GM18502 (cell line): ENCODE results near the gene PHF2.

Source experiments
- ATAC-seq: cut with Tn5 transposase; IDR thresholded peaks from one replicate; pipeline ENCODE4 v1.9.1; 2021; ENCODE audit warnings: mild to moderate bottlenecking; ENCODE audit not compliant: unreplicated experiment, poor library complexity

PHF2 gene

GRCh38 chr9:93585695-93586094 lies 9.3 kb downstream of the PHF2 start:
- ATAC-seq: no peak

DNA sequence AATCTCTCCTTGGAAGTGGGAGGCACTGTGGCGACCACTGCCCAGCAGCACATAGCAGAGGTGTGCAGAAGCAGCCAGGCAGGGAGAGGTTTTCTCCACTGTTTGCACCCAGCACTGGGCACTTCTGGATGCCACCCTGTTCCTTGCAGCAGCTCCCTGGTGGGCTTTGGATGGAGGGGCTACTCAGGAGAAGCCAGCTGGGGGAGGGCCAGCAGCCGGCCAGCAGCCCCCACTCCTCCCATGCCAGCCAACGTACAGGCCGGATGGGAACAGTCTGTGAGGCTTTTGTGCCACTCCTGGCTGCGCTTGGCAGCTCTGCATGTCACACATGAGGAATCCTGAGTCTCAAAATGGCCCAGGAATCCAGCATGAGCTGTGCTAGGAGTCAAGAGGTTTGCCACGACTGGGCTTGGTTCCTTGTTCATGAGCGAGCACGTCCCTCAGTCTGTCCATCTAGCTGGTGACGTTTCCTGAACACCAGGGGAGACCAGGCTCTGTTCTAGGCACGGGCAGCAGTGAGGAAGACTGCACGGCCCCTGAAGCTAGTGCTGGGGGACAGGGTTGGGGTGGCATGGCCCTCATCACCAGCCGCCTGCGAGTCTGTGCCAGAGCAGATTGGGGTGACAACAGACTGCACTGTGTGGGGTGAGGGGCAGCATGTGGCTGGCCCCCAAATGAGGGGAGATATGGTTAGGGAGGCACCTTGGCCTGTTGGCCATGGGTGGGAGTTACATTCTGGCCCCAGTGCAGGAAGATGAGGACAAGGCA lies 10.1 kb downstream of the PHF2 start:
- ATAC-seq: no peak

GRCh38 chr9:93587284-93587650 lies 10.9 kb downstream of the PHF2 start:
- no peak for ATAC-seq

DNA sequence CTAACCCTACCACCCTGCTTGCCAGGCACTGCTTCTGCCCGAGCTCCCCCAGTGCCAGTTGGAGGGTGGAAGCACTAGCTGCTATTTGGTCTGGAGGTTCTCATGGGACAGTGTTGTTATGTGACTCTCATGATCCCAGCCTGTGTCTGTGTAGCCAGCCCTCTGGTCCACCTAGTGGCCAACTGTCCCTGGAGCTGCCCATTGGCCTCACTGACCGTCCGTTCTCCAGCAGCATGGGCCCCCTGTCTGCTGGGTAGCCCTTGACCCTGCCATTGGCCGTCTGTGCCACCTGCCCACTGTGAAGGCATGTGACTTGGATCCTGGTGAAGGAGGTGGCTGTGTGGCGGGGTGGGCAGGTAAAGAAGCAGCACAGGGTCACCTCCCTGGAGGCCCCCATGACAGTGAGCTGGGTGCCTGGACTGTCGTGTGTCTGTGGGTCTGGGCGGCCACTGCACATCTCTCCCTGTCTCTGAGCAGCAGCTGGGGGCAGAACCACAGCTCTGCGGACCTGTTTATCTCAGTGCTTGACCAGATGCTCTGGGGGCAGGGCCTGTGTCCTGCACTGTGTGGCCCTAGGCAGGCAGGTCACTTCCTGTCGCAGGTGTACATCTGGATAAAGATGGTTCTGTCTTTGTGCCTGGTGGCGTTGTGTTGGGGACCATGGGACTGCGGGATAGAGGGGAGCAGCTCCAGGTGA lies 11.4 kb downstream of the PHF2 start:
- ATAC-seq: no peak

- ATAC-seq: no peak
Measured at GRCh38 chr9:93588641-93589609, 12.5 kb downstream of the PHF2 start.

DNA sequence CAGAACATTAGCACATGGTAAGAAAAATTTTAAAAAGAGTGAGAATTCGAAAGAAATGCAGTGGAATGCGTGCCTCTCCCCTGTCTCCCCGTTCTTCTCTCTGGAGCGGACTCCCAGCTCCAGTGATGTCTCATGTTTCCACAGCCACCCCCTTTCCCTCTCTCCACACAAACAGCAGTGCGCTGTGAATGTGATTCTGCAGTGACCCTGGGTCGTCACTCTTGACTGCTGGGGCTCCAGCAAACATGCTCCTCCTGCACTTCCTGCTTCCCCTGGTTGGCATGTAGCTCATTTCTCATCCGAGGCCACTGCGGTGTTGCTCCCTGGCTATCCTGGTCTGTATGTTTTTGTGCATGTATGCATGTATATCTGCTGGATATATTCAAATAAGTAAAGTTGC lies 13.3 kb downstream of the PHF2 start:
- no peak for ATAC-seq

GRCh38 chr9:93590609-93591234 lies 14.3 kb downstream of the PHF2 start:
- no peak for ATAC-seq

DNA sequence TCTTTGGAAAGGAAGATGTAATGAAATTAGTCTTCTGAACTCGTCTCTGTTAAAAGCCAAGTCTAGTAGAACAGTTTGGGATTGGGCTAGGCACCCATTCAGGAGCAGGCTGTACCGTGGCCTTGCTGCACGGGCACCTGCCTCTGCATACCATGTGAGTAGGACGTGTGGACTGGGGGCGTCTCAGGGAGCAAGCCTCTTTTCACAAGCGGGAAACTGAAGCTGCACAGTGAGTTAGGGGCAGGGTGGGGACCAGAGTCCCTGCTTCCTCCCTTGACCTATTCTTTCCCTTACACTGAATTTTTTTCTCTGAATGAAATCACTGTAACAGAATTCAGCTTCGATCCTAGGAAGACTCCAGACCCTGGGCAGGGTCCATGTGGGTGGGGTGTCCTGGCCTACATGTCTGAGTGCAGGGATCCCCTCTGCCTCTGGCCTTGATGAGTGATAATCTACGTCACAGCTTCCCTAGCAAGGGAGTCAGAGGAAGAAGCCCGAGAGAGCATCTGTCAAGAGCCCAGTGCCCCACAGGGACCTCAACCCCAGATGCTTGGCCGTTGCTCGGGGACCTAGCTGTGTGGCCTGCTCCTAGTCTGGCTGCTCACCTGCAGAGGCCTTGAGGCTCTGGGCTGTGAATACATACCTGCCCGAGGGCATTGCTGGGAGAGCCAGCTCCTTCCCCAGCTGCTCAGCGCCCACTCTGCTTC lies 15.1 kb downstream of the PHF2 start:
- no peak for ATAC-seq

DNA sequence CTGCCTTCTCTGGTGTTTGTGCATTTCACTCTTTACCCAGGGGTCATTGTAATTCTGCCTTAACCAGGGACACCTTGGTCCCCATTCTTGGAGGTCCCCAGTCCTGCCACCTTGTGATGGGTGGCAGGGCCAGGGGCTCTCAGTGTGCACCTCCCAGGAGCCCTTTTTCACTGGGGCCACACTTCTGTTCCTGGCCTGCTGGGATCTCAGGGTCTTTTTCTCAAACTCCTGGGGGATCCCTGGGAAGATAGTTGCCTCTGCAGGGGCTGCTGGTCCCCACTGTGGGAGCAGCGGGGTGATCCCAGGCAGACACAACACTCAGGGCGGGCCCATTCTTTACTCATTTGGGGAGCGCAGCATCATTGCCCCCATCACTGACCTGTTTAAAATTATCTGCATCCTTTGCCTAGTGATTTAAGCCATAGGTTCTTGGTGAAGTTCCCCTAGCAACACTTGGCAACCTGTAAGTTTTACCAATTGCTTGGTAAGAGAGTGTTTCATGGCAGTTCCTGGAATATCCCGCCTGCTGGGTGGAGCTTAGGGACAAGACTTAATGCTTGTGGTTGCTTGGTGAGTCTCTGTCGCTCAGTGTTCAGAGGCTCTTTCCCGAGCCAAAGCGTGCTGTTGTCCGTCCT lies 15.7 kb downstream of the PHF2 start:
- no peak for ATAC-seq

DNA sequence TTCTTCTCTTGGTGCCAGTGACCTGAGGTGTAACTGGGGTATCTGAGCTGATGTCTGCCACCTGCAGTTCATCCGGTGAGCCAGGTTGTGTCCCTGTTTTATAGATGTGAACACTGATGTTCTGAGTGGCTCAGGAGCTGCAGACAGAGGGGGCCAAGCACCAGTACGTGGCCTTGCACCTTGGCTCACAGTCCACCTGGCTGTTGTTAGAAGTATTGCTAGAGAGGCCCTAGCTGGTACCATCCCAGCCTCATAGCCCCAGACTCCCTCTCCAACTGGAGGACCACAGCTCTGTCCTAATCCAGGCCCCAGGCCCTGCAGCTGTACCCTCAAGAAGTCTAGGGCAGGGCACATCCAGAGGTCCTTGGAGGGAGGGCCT lies 16.2 kb downstream of the PHF2 start:
- ATAC-seq: no peak

DNA sequence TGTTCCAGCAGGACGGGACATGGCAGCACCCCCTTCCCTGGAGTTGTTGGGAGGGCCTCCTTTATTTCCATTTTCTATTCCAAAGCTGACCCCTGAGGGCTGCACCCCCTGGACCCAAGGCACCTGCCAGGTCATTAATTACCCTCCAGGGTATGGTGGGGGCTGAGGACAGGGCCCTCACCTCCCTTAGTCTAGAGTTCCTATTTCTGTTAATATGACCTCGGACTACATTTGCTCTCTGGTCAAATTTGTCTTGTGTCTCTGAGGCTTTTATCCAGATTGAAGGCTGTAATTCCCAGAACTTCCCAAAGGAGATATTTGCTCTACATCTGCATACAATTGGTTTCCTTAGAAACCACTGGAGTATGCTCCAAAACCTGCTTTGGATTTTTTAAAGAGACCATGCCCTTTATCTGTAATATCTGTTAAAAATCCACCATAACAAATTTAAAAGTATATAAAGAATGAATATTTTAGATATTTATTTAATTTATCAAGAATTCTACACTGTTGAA lies 16.8 kb downstream of the PHF2 start:
- ATAC-seq: no peak

GRCh38 chr9:93594041-93594756 lies 17.8 kb downstream of the PHF2 start:
- no peak for ATAC-seq

- no peak for ATAC-seq
Measured at GRCh38 chr9:93595461-93595860, 19.1 kb downstream of the PHF2 start.

GRCh38 chr9:93595861-93596365 lies 19.5 kb downstream of the PHF2 start:
- ATAC-seq: no peak

DNA sequence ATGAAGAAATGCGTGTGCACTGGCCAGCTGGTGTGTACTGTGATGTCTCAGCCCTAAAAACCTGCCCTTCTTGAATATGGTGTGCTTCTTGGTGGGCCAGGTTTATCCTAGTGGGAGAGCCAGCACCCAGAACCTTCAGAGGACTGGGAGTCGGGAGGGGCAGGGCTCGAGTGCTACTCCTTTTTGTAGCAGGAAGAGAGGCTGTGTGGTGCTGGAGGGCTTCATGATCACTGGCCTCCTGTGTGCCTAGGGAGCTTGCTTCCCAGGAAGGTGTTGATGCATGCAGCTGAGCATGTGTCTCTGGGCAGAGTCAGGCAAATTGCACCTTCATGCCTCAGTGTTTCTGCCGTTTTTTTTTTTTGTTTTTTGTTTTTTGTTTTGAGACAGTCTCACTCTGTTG lies 20.0 kb downstream of the PHF2 start:
- no peak for ATAC-seq

DNA sequence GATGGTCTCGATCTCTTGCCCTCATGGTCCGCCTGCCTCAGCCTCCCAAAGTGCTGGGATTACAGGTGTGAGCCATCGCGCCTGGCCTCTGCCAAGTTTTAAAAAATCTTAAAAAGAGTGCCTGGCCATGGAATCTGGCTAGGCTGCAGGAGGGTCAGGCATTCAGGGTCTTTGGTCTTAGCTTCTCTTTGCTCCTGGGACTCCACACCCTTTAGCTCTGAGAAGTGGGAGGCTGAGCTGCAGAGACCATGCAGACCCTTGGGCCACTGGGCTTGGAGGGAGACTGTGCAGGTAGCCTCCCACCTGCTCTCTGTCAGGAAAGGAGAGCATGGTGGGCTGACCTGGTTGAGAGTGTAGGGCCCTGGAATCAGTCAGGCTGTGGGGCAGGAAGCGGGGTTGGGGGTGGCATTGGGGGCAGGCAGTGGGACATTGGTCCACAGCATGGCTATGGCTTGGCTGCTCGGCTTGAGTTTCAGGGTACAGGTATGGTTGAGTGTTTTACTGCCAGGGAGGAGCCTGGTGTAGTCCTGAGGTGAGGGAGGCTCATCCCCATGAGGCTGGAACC lies 20.8 kb downstream of the PHF2 start:
- ATAC-seq: no peak

DNA sequence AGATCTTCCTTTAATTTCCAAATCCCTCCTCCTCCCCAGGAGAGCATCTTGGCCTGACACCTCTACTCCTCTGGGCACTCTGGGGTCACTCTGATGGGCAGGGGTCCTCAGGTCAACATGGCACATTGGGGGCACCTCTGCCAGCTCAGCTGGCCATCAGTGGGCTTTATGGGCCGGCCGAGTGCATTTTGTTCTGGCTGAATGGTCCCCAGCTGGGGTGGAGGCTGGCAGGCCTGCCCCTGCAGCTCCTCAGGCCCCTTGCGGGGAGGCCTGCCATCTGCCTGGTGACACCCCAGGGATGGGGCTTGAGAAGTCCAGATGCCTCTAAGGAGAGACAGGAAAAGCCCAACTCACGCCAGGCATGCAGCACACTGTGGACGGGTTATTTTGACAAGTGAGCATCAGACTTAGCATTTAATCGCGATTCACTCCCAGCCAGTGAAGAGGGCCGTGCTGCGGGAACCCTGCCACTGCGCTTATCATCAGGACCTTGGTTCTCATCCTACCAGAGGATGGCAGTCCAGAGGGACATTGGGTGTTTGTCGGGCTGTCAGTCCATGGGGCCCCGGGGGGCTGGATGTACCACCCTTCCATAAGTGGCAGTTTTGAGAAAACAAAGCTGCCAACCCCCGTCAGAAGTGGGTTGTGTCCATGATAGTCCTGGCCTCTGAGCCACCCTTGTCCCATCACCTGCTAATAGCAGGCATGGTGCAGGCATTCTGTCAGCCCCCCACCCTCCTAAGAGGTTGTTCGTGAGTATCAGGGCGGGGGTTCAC lies 21.7 kb downstream of the PHF2 start:
- no peak for ATAC-seq
